GM12878 (cell line): ENCODE data around the gene RBM10. TPM values are rescaled to one million over a fixed set of nuclear protein-coding genes. Genes with fewer than 3 reads are reported as not detected.

Experiments used
- ATAC-seq: fragments of 200-7000 bp; cut with Tn5 transposase; 3 replicates; pipeline ENCODE4 v1.9.1; 2020; ENCODE audit warnings: mild to moderate bottlenecking, moderate library complexity
- BruUV-seq: library from RNA; stranded (reverse); fragments of 400-500 nt; replicated peaks from 2 replicates; lab custom pipeline; 2021; lab: Mats Ljungman, UMichigan
- CTCF ChIA-PET: fragments of 300-600 bp; sonication (Branson Sonifier 250); formaldehyde crosslinking; extraction: SDS; loops from one replicate; lab custom pipeline; 2021; ENCODE audit warnings: inconsistent platforms; lab: Yijun Ruan, JAX
- POLR2A ChIA-PET: fragments of 350-600 bp; formaldehyde crosslinking; extraction: SDS; loops from one replicate; lab custom pipeline; 2021; ENCODE audit warnings: inconsistent platforms; lab: Charles Lee
- RAD21 ChIA-PET: fragments of 300-600 bp; sonication (Branson Sonifier 250); formaldehyde crosslinking; loops from one replicate; lab custom pipeline; 2023; ENCODE audit warnings: antibody characterized with exemption; ENCODE audit not compliant: unreplicated experiment; lab: Charles Lee
- SMC1A ChIA-PET: fragments of 300-600 bp; sonication (Branson Sonifier 250); formaldehyde crosslinking; loops from one replicate; lab custom pipeline; 2023; ENCODE audit not compliant: unreplicated experiment, uncharacterized antibody; lab: Charles Lee
- DNase-seq: peaks from one replicate; pipeline ENCODE4 v3.0.0-alpha.2; 2011; ENCODE audit warnings: low read depth, low spot score
- FAIRE-seq: peaks from 3 replicates; lab custom pipeline; 2011; peaks lifted over from hg19 to GRCh38; lab: Jason Lieb, UNC
- H2AFZ ChIP-seq: 2 replicates; pipeline ENCODE4 v1.6.0; 2011; ENCODE audit warnings: low read depth, low read length, control low read depth; ENCODE audit not compliant: control insufficient read depth
- H3K27ac ChIP-seq: 2 replicates; pipeline ENCODE4 v1.5.1; 2011; ENCODE audit warnings: control low read depth; ENCODE audit not compliant: control insufficient read depth, insufficient read depth
- H3K27me3 ChIP-seq, 2 experiments: replicated peaks in 1 of 2; 2 replicates each; pipeline versions ENCODE4 v1.6.0 to v1.6.1; 2011; ENCODE audit warnings: low read length in 1 of 2; ENCODE audit not compliant: control insufficient read depth in 2 of 2, insufficient read depth in 2 of 2
- H3K36me3 ChIP-seq, 2 experiments: 2 replicates each; pipeline ENCODE4 v1.5.1; 2011; ENCODE audit warnings: low read length in 1 of 2; ENCODE audit not compliant: control insufficient read depth in 2 of 2, insufficient read depth in 2 of 2
- H3K4me1 ChIP-seq: 2 replicates; pipeline ENCODE4 v1.6.1; 2011; ENCODE audit warnings: mild to moderate bottlenecking, low read length, moderate library complexity, mixed read lengths; ENCODE audit not compliant: control insufficient read depth, insufficient read depth
- H3K4me2 ChIP-seq: 2 replicates; pipeline ENCODE4 v1.6.0; 2011; ENCODE audit warnings: control low read depth; ENCODE audit not compliant: control insufficient read depth, insufficient read depth
- H3K4me3 ChIP-seq: fragments of 200-600 bp; sonication (generic); 2 replicates; pipeline ENCODE4 v1.5.1; 2016
- H3K79me2 ChIP-seq: 2 replicates; pipeline ENCODE4 v1.6.0; 2011; ENCODE audit warnings: low read length; ENCODE audit not compliant: control insufficient read depth, insufficient read depth
- H3K9ac ChIP-seq: 2 replicates; pipeline ENCODE4 v1.8.0; 2011; ENCODE audit warnings: low read length, control low read depth, mixed read lengths; ENCODE audit not compliant: control insufficient read depth, insufficient read depth
- H3K9me3 ChIP-seq: replicated peaks from 3 replicates; pipeline ENCODE4 v1.5.1; 2011; ENCODE audit warnings: mild to moderate bottlenecking, low read length; ENCODE audit not compliant: control insufficient read depth, insufficient read depth
- H4K20me1 ChIP-seq: 2 replicates; pipeline ENCODE4 v1.6.0; 2011; ENCODE audit not compliant: control insufficient read depth, insufficient read depth
- BACH1 ChIP-seq: fragments of 450-650 bp; IDR thresholded peaks from 2 replicates; pipeline ENCODE4 v1.6.1; 2017; ENCODE audit warnings: mild to moderate bottlenecking, borderline replicate concordance
- EZH2 ChIP-seq: IDR thresholded peaks from 2 replicates; pipeline ENCODE4 v1.6.1; 2012; ENCODE audit warnings: low read depth, mild to moderate bottlenecking, control low read depth, inconsistent platforms, low read length, borderline replicate concordance; ENCODE audit not compliant: control insufficient read depth
- JUND ChIP-seq: IDR thresholded peaks from 2 replicates; pipeline ENCODE4 v1.6.1; 2012; ENCODE audit warnings: low read depth, mild to moderate bottlenecking, low read length, improper control_type of control experiment, moderate library complexity
- MEF2A ChIP-seq: IDR thresholded peaks from 2 replicates; pipeline ENCODE4 v1.6.1; 2011; ENCODE audit warnings: low read depth, mild to moderate bottlenecking, low read length, moderate library complexity; ENCODE audit not compliant: insufficient read depth
- NFXL1 ChIP-seq: fragments of 450-650 bp; IDR thresholded peaks from 2 replicates; pipeline ENCODE4 v1.6.1; 2017; ENCODE audit warnings: antibody characterized with exemption, mild to moderate bottlenecking, borderline replicate concordance
- NFYA ChIP-seq: IDR thresholded peaks from 2 replicates; pipeline ENCODE4 v1.6.1; 2011; ENCODE audit warnings: low read depth, mild to moderate bottlenecking, low read length, improper control_type of control experiment, borderline replicate concordance
- POLR2A ChIP-seq: IDR thresholded peaks from 2 replicates; pipeline ENCODE4 v1.6.1; 2011; ENCODE audit warnings: low read depth, mild to moderate bottlenecking, low read length
- RAD51 ChIP-seq: fragments of 450-650 bp; IDR thresholded peaks from 2 replicates; pipeline ENCODE4 v1.6.1; 2016; ENCODE audit warnings: moderate library complexity, mild to moderate bottlenecking, inconsistent platforms
- RB1 ChIP-seq: fragments of 450-650 bp; formaldehyde crosslinking; IDR thresholded peaks from 2 replicates; pipeline ENCODE4 v1.6.1; 2017; ENCODE audit warnings: mild to moderate bottlenecking, borderline replicate concordance
- RBBP5 ChIP-seq: fragments of 200-600 bp; sonication (generic); conservative IDR thresholded peaks from 2 replicates; pipeline ENCODE4 v1.6.1; 2016
- RELB ChIP-seq: fragments of 450-650 bp; IDR thresholded peaks from 2 replicates; pipeline ENCODE4 v1.6.1; 2017; ENCODE audit warnings: low read depth, mild to moderate bottlenecking, moderate library complexity
- RUNX3 ChIP-seq: IDR thresholded peaks from 2 replicates; pipeline ENCODE4 v1.6.1; 2012; ENCODE audit warnings: low read length, inconsistent platforms
- SKIL ChIP-seq: fragments of 450-650 bp; IDR thresholded peaks from 2 replicates; pipeline ENCODE4 v1.6.1; 2017; ENCODE audit warnings: mild to moderate bottlenecking, low read depth, inconsistent platforms; ENCODE audit not compliant: poor library complexity, severe bottlenecking
- SREBF1 ChIP-seq: IDR thresholded peaks from 2 replicates; pipeline ENCODE4 v1.6.1; 2012; ENCODE audit warnings: mild to moderate bottlenecking, low read length
- STAT1 ChIP-seq: fragments of 450-650 bp; conservative IDR thresholded peaks from 2 replicates; pipeline ENCODE4 v1.6.1; 2014; ENCODE audit warnings: antibody characterized with exemption, mild to moderate bottlenecking
- ZNF207 ChIP-seq: fragments of 450-650 bp; IDR thresholded peaks from 2 replicates; pipeline ENCODE4 v1.6.1; 2014; ENCODE audit warnings: antibody characterized with exemption, mild to moderate bottlenecking, borderline replicate concordance
- ZNF687 ChIP-seq: fragments of 450-650 bp; IDR thresholded peaks from 2 replicates; pipeline ENCODE4 v1.6.1; 2017; ENCODE audit warnings: mild to moderate bottlenecking, moderate library complexity
- WGBS: methylation state at CpG from one replicate; pipeline ENCODE4 v1.1.6; 2016; ENCODE audit warnings: low lambda C conversion rate; ENCODE audit not compliant: insufficient replicate concordance, insufficient coverage; ENCODE audit errors: missing lambda C conversion rate; 5-methylcytosine and 5-hydroxymethylcytosine counted together
- in situ Hi-C: fragments of 300-500 bp; cut with MboI; formaldehyde crosslinking; loops from 9 replicates; pipeline ENCODE4 v1.14.3; 2018; ENCODE audit warnings: mixed read lengths
- intact Hi-C: fragments of 100-400 bp; cut with micrococcal nuclease; formaldehyde crosslinking; loops from one replicate; pipeline ENCODE4 v1.14.2; 2022; ENCODE audit not compliant: unreplicated experiment
- polyA plus RNA-seq, 11 experiments: library from polyadenylated mRNA; depleted of rRNA in 4 of 11; unstranded in 6 of 11; stranded (reverse) in 5 of 11; fragments of >200 nt; fragmentation: Nextera tagmentation in 4 of 11; fragmentation: Illumina TruSeq in 1 of 11; extraction: Ambion mirVana in 4 of 11; extraction: Trizol in 1 of 11; gene quantifications; 1 replicate in 1 of 11; 2 replicates in 10 of 11; pipeline versions ENCODE4 v1.2.1 to v1.2.3, GENCODE V29; 2011 to 2016; ENCODE audit warnings: inconsistent platforms in 2 of 11, missing spikeins in 2 of 11, low read depth in 1 of 11
- total RNA-seq, 4 experiments: library from RNA; depleted of rRNA in 3 of 4; stranded (reverse); fragments of >200 nt in 3 of 4; fragmentation: Illumina TruSeq in 1 of 4; extraction: Trizol in 1 of 4; gene quantifications; 2 replicates each; pipeline versions ENCODE4 v1.2.1 to v1.2.3, GENCODE V29; 2013 to 2021
- TF ChIP-seq, protein P1 (sequence below): fragments of 450-650 bp; IDR thresholded peaks from 2 replicates; pipeline ENCODE4 v1.6.1; 2016; ENCODE audit warnings: mild to moderate bottlenecking

The RBM10 gene
- total and polyA plus RNA-seq, 10 of the 15 experiments (the other 5 are each of a cell fraction or from before 2014, with no cell fraction given), result 1.4 to 60.0 (median 29.8) TPM

DNA sequence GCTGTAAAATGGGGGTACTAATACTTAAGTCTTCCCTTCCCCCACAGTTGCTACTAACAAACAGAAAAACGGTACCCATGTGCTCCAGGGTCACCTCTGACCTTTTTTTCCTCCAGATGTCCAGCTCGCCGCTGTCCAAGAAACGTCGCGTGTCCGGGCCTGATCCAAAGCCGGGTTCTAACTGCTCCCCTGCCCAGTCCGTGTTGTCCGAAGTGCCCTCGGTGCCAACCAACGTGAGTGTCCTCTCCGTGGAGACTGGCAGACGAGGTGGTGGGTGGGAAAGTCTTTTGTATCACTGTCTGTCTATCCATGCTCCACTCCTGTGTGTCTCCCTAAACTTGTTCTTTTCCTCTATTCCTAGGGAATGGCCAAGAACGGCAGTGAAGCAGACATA lies 53.7 kb downstream of the RBM10 start:
- Histone ChIP-seq H3K4me3 (no peak overlapping the region), H4K20me1 (peaks cover 9% of the 10 kb centered on the region; the same call in 1 of the 2 replicates), H3K27ac (no peak overlapping the region), H3K9me3 (no peaks in the 10 kb centered on the region), H3K4me2 (no peak overlapping the region), H3K36me3 (peaks cover 36 to 41% of the 10 kb centered on the region in 2 experiments; a peak in 3 of 4 replicates), H2AFZ (no peak overlapping the region), H3K9ac (no peak overlapping the region), H3K27me3 (no peaks in the 10 kb centered on the region), H3K79me2 (peaks cover 44% of the 10 kb centered on the region), H3K4me1 (peaks cover 13% of the 10 kb centered on the region)
- ChIA-PET CTCF (no interaction called here), POLR2A (no interaction called here), RAD21 (no interaction called here), SMC1A (no interaction called here)
- intact Hi-C loops (no loop called here), in situ Hi-C loops (loop anchor here (5.0 to 10.0 kb wide), 2 partner anchors 324 to 456 kb away; partner anchors contain the start of genes ELK1 and UXT)
- WGBS, result 90% methylated on average over 15 of the region's 15 CpGs
- ATAC-seq, result no peak
- FAIRE-seq, result no peak
- DNase-seq, result no peak
- BruUV-seq, result no TSS peak
- TF ChIP-seq RUNX3, result no peak
- TF ChIP-seq RBBP5, result no peak
- TF ChIP-seq JUND, result no peak
- no peak for TF ChIP-seq RB1
- TF ChIP-seq ZNF207, result no peak
- no peak for TF ChIP-seq BACH1
- no peak for TF ChIP-seq EZH2
- no peak for TF ChIP-seq SREBF1
- TF ChIP-seq SKIL, result no peak
- TF ChIP-seq POLR2A, result no peak
- no peak for TF ChIP-seq STAT1
- no peak for TF ChIP-seq MEF2A
- no peak for TF ChIP-seq NFXL1
- TF ChIP-seq NFYA, result no peak
- TF ChIP-seq RAD51, result no peak
- no peak for TF ChIP-seq RELB
- no peak for TF ChIP-seq ZNF687
- TF ChIP-seq, protein P1, sequence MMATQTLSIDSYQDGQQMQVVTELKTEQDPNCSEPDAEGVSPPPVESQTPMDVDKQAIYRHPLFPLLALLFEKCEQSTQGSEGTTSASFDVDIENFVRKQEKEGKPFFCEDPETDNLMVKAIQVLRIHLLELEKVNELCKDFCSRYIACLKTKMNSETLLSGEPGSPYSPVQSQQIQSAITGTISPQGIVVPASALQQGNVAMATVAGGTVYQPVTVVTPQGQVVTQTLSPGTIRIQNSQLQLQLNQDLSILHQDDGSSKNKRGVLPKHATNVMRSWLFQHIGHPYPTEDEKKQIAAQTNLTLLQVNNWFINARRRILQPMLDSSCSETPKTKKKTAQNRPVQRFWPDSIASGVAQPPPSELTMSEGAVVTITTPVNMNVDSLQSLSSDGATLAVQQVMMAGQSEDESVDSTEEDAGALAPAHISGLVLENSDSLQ, result no peak
